Natural killer cell (primary cell): ENCODE data around the gene FAM219A. TPM values are rescaled to one million over a fixed set of nuclear protein-coding genes. Genes with fewer than 3 reads are reported as not detected.

Experiments used
- ATAC-seq, 3 donors: fragments of 150-1000 bp in 2 of 3; fragments of 200-7000 bp in 1 of 3; cut with Tn5 transposase; 1 replicate in 1 of 3; 2 replicates in 2 of 3; pipeline ENCODE4 v1.10.0; 2021; ENCODE audit warnings: mild to moderate bottlenecking in 2 of 3, moderate library complexity in 2 of 3
- DNase-seq, 2 donors: peaks; one replicate each; pipeline versions ENCODE4 v3.0.0 to v3.0.0-alpha.2; 2013 to 2021; ENCODE audit warnings: mixed read lengths in 1 of 2
- H3K27ac ChIP-seq: one replicate; pipeline ENCODE4 v1.5.1; 2013; ENCODE audit warnings: mild to moderate bottlenecking, low read length
- H3K27me3 ChIP-seq: one replicate; pipeline ENCODE4 v1.6.1; 2013; ENCODE audit warnings: low read length; ENCODE audit not compliant: control insufficient read depth, insufficient read depth
- H3K36me3 ChIP-seq: one replicate; pipeline ENCODE4 v1.6.1; 2013; ENCODE audit warnings: low read length; ENCODE audit not compliant: control insufficient read depth, insufficient read depth
- H3K4me1 ChIP-seq: one replicate; pipeline ENCODE4 v1.6.1; 2013; ENCODE audit warnings: low read length; ENCODE audit not compliant: control insufficient read depth, insufficient read depth
- H3K4me3 ChIP-seq: one replicate; pipeline ENCODE4 v1.5.1; 2013; ENCODE audit warnings: low read length
- H3K9me3 ChIP-seq: one replicate; pipeline ENCODE4 v1.6.1; 2013; ENCODE audit warnings: low read length; ENCODE audit not compliant: control insufficient read depth, insufficient read depth
- H3K27ac Mint-ChIP-seq, 2 donors: one replicate each; pipeline ENCODE4 v1.8.0; 2022; ENCODE audit warnings: mild to moderate bottlenecking in 2 of 2, mixed read lengths in 2 of 2, moderate library complexity in 1 of 2
- H3K27me3 Mint-ChIP-seq, 2 donors: one replicate each; pipeline ENCODE4 v1.8.0; 2022; ENCODE audit warnings: low read depth in 2 of 2, mixed read lengths in 2 of 2
- H3K36me3 Mint-ChIP-seq: one replicate; pipeline ENCODE4 v1.8.0; 2022; ENCODE audit warnings: mixed read lengths
- H3K4me1 Mint-ChIP-seq, 2 donors: one replicate each; pipeline ENCODE4 v1.8.0; 2022; ENCODE audit warnings: mixed read lengths in 2 of 2
- H3K4me3 Mint-ChIP-seq: one replicate; pipeline ENCODE4 v1.8.0; 2022; ENCODE audit warnings: mild to moderate bottlenecking, moderate library complexity, mixed read lengths
- H3K9me3 Mint-ChIP-seq, 2 donors: one replicate each; pipeline ENCODE4 v1.8.0; 2022; ENCODE audit warnings: mixed read lengths in 2 of 2
- CTCF ChIP-seq: fragments of 200-600 bp; IDR thresholded peaks from one replicate; pipeline ENCODE4 v1.8.0; 2022; ENCODE audit warnings: antibody characterized with exemption
- WGBS: methylation state at CpG from one replicate; pipeline ENCODE4 v1.1.7; 2013; ENCODE audit warnings: missing lambda C conversion rate; ENCODE audit not compliant: insufficient coverage; 5-methylcytosine and 5-hydroxymethylcytosine counted together
- intact Hi-C: fragments of 100-400 bp; cut with micrococcal nuclease; formaldehyde crosslinking; loops from one replicate; pipeline ENCODE4 v1.14.2; 2022
- total RNA-seq, 4 donors: library from RNA; stranded (reverse); fragments of 120-200 nt in 1 of 4; gene quantifications; one replicate each; pipeline versions ENCODE4 v1.2.3 to v1.2.4, GENCODE V29; 2013 to 2022

FAM219A gene
- total RNA-seq, 3 donors from 2014 or later (not counting 1 experiment from before 2014, with no cell fraction given), result 18.9 to 20.6 (median 19.2) TPM

GRCh38 chr9:34372467-34373011, 85.8 kb downstream of the FAM219A start:
- intact Hi-C loops, result loop anchor here (10.0 kb wide), 1 partner anchor 328 kb away; the partner anchor contains the start of gene UBAP2
- H3K4me3 ChIP-seq, result no peak overlapping the region
- no peak for TF ChIP-seq CTCF
- ATAC-seq (no peak), DNase-seq (no peak)
- H3K9me3 ChIP-seq, result no peaks in the 10 kb centered on the region
- no peaks in the 10 kb centered on the region for H3K27me3 ChIP-seq
- H3K27ac ChIP-seq, result no peak overlapping the region
- WGBS, result 97% methylated on average over 41 of the region's 41 CpGs
- H3K4me1 Mint-ChIP-seq, result peaks cover 15% of the 10 kb centered on the region in 2 donors
- H3K36me3 ChIP-seq, result no peaks in the 10 kb centered on the region
- H3K27me3 Mint-ChIP-seq, result no peaks in the 10 kb centered on the region
- no peak overlapping the region for H3K4me3 Mint-ChIP-seq
- no peak overlapping the region for H3K27ac Mint-ChIP-seq
- no peaks in the 10 kb centered on the region for H3K36me3 Mint-ChIP-seq
- H3K4me1 ChIP-seq, result peaks cover 17% of the 10 kb centered on the region
- H3K9me3 Mint-ChIP-seq, result no peaks in the 10 kb centered on the region

GRCh38 chr9:34371886-34372466, 86.4 kb downstream of the FAM219A start:
- H3K4me1 ChIP-seq, result peaks cover 12% of the 10 kb centered on the region
- no peaks in the 10 kb centered on the region for H3K9me3 ChIP-seq
- no peak overlapping the region for H3K4me3 Mint-ChIP-seq
- H3K36me3 Mint-ChIP-seq, result no peaks in the 10 kb centered on the region
- WGBS, result 98% methylated on average over 60 of the region's 60 CpGs
- H3K9me3 Mint-ChIP-seq, result no peaks in the 10 kb centered on the region
- no peaks in the 10 kb centered on the region for H3K27me3 Mint-ChIP-seq
- no peaks in the 10 kb centered on the region for H3K27me3 ChIP-seq
- intact Hi-C loops, result loop anchor here (10.0 kb wide), 1 partner anchor 327 kb away; the partner anchor contains the start of gene UBAP2
- no peak overlapping the region for H3K4me3 ChIP-seq
- TF ChIP-seq CTCF, result no peak
- DNase-seq, result no peak
- no peaks in the 10 kb centered on the region for H3K36me3 ChIP-seq
- peaks cover 10 to 15% of the 10 kb centered on the region in 2 donors for H3K4me1 Mint-ChIP-seq
- no peak for ATAC-seq
- H3K27ac ChIP-seq, result no peak overlapping the region
- no peak overlapping the region for H3K27ac Mint-ChIP-seq

- TF ChIP-seq CTCF, result no peak
- DNase-seq, result peak in 1 of 2 donors; percentile 30
- no peaks in the 10 kb centered on the region for H3K9me3 Mint-ChIP-seq
- peak in 2 of 3 donors; percentile 47 to 63 for ATAC-seq
- Histone ChIP-seq H3K27me3 (no peaks in the 10 kb centered on the region), H3K4me1 (peaks cover 8% of the 10 kb centered on the region), H3K36me3 (no peaks in the 10 kb centered on the region), H3K27ac (no peak overlapping the region), H3K4me3 (no peak overlapping the region), H3K9me3 (no peaks in the 10 kb centered on the region)
- 94% methylated on average over 105 of the region's 105 CpGs for WGBS
- no peaks in the 10 kb centered on the region for H3K27me3 Mint-ChIP-seq
- intact Hi-C loops, result loop anchor here (10.0 kb wide), 1 partner anchor 326 kb away; the partner anchor contains the start of gene UBAP2
- peak overlapping the region; percentile 73 for H3K4me3 Mint-ChIP-seq
- H3K36me3 Mint-ChIP-seq, result no peaks in the 10 kb centered on the region
- no peak overlapping the region for H3K27ac Mint-ChIP-seq
- H3K4me1 Mint-ChIP-seq, result peaks cover 6 to 13% of the 10 kb centered on the region in 2 donors
Measured at GRCh38 chr9:34370970-34371880, 87.1 kb downstream of the FAM219A start.
